BJ (cell line): ENCODE measurements around the gene PLIN5. TPM values are rescaled to one million over a fixed set of nuclear protein-coding genes. Genes with fewer than 3 reads are reported as not detected.

Experiments
- CTCF ChIA-PET: fragments of 350-600 bp; formaldehyde crosslinking; extraction: SDS; loops from one replicate; lab custom pipeline; 2021; ENCODE audit warnings: antibody characterized with exemption, inconsistent platforms; lab: Yijun Ruan, JAX
- POLR2A ChIA-PET: fragments of 300-600 bp; sonication (Branson Sonifier 250); formaldehyde crosslinking; extraction: SDS; loops from one replicate; lab custom pipeline; 2021; ENCODE audit warnings: antibody characterized with exemption; lab: Charles Lee
- DNase-seq: peaks from one replicate; pipeline ENCODE4 v3.0.0-alpha.2; 2011; ENCODE audit warnings: low read depth
- H3K27me3 ChIP-seq: 2 replicates; pipeline ENCODE4 v1.6.0; 2011; ENCODE audit warnings: low read length; ENCODE audit not compliant: control insufficient read depth, insufficient read depth
- H3K36me3 ChIP-seq: 2 replicates; pipeline ENCODE4 v1.5.1; 2011; ENCODE audit warnings: low read length; ENCODE audit not compliant: control insufficient read depth, insufficient read depth
- H3K4me3 ChIP-seq: 2 replicates; pipeline ENCODE4 v1.5.1; 2011; ENCODE audit warnings: low read depth, mild to moderate bottlenecking, control low read depth, low read length
- CTCF ChIP-seq: IDR thresholded peaks from 2 replicates; pipeline ENCODE4 v1.5.1; 2011; ENCODE audit warnings: low read depth, mild to moderate bottlenecking, control low read depth, inconsistent platforms, low read length, moderate library complexity; ENCODE audit not compliant: insufficient read depth
- polyA plus RNA-seq: library from polyadenylated mRNA; depleted of rRNA; stranded (reverse); fragments of >200 nt; gene quantifications from 2 replicates; pipeline ENCODE4 v1.2.3, GENCODE V29; 2011

The PLIN5 gene
- polyA plus RNA-seq, 1 experiment: not detected

DNA sequence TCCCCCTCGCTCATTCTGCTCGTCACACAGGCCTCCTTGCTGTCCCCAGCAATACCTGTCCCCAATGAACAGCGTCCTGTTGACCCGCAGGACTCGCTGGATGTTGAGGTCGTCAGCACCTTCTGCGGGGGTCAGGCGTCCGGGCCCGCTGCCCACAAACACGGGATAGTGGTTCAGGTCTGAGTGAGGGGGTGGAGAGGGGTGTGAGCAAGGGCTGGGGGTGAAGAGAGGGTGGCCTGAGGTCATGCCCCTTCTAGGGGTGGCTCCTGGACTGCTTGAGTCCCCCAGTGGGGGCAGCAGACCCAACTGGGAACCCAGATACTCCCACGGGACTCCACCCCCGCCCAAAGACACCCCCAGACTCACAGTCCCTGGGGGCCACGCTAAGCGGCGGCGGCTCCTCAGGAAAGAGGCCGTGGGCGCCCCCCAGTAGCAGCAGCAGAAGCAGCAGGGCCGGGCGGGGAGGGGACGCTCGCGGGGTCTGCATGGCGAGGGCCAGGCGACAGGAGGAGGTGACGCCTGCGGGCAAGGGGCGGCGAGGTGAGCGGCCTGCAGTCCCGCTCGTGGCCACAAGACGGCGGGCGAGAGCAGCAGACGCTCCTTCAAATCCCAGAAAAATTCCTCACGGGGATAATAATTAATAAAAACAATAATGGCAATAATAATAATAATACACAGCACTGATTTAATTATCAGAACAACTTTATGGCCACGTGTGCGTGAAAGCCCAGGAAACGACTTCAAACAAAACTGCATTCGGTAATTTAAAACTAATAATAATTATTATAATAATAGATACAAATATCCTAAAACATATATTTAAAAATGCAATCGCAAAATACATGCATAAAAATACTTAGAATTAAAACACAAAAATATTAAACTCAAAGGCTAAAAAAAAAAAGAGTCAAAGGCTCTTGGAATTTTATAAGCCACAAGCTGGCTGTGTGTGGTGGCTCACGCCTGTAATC is 23.2 kb upstream of the PLIN5 start:
- H3K36me3 ChIP-seq: no peaks in the 10 kb centered on the region
- ChIA-PET POLR2A (no interaction called here), CTCF (interaction anchor here (0.6 to 3.4 kb wide), 10 partner anchors 8 to 1181 kb away, joined by 3 to 38 read pairs (median 5); partner anchors contain the start of gene LRG1)
- TF ChIP-seq CTCF: peak; percentile 96
- no peak for DNase-seq
- no peaks in the 10 kb centered on the region for H3K27me3 ChIP-seq
- H3K4me3 ChIP-seq: no peak overlapping the region

DNA sequence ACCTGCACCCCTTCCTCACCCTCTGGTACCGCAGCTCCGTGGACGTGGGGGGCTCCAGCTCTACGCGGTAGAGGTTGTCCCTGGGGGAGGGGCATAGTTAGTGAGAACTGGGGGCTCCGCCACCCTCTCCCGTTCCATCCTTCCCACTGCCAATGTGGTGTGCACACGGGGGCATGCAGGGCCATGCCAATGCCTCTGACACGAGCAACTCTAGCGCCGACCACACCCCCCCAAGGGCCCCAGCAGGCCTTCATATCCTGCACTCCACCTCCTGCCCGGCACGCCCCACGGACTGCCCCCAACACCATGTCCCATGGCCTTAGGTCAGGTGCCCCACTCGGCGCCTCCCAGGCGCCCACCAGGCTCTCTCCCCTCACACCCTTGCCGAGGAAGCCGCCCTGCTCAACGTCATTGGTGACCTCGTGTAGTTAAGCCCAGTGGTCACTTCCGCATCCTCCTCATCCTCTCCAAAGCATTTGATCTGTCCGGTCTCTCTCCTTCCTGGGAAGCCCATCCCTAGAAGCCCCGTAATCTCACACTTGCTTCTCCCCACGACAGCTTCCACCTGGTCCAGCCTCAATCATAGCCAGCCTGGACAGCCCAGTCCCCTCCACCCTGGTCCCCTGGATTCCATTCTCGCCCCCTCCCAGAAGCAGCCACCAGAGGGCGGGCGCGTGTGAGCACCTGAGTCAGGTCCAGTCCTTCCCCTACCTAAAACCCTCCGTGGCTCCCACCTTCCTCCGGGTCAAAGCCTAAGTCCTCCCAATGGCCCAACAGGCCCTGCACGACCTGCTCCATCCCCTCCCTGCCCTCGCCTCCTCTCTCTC is 22.3 kb upstream of the PLIN5 start:
- Histone ChIP-seq H3K36me3 (no peaks in the 10 kb centered on the region), H3K4me3 (no peak overlapping the region), H3K27me3 (no peaks in the 10 kb centered on the region)
- no peak for DNase-seq
- ChIA-PET CTCF (interaction anchor here (0.7 to 2.1 kb wide), 4 partner anchors 10 to 79 kb away, joined by 3 to 7 read pairs (median 4); no protein-coding TSS in a partner anchor), POLR2A (no interaction called here)
- TF ChIP-seq CTCF: peak; percentile 25; the same call in 1 of the 2 replicates

GRCh38 chr19:4556597-4557127 is 21.6 kb upstream of the PLIN5 start:
- TF ChIP-seq CTCF: no peak
- ChIA-PET CTCF (interaction anchor here (0.7 to 2.1 kb wide), 4 partner anchors 10 to 80 kb away, joined by 3 to 7 read pairs (median 4); no protein-coding TSS in a partner anchor), POLR2A (no interaction called here)
- no peak overlapping the region for H3K4me3 ChIP-seq
- no peak for DNase-seq
- H3K36me3 ChIP-seq: no peaks in the 10 kb centered on the region
- H3K27me3 ChIP-seq: no peaks in the 10 kb centered on the region

- Histone ChIP-seq H3K27me3 (no peaks in the 10 kb centered on the region), H3K4me3 (no peak overlapping the region), H3K36me3 (no peaks in the 10 kb centered on the region)
- no peak for TF ChIP-seq CTCF
- CTCF ChIA-PET: interaction anchor here (1.4 to 2.1 kb wide), 3 partner anchors 11 to 81 kb away, joined by 4 to 7 read pairs (median 7); no protein-coding TSS in a partner anchor
- no peak for DNase-seq
- POLR2A ChIA-PET: interaction anchor here (0.5 kb wide), 1 partner anchor 42 kb away, joined by 3 read pairs; no protein-coding TSS in a partner anchor
Measured at GRCh38 chr19:4555657-4556561, 20.9 kb upstream of the PLIN5 start.
